ENCODE measurements around the gene GNB1.

The GNB1 gene

GRCh38 chr1:1779691-1780597 is 110.9 kb downstream of the GNB1 start:
- DNase-seq (ENCODE audit: low spot score), result peak; percentile 83
- in situ Hi-C loops (cut with MboI; ENCODE audit: low sequenced_read_pairs, unreplicated experiment), result loop anchor here (10.0 kb wide), 1 partner anchor 125 kb away; no protein-coding TSS in a partner anchor
- TF ChIP-seq, protein P1, sequence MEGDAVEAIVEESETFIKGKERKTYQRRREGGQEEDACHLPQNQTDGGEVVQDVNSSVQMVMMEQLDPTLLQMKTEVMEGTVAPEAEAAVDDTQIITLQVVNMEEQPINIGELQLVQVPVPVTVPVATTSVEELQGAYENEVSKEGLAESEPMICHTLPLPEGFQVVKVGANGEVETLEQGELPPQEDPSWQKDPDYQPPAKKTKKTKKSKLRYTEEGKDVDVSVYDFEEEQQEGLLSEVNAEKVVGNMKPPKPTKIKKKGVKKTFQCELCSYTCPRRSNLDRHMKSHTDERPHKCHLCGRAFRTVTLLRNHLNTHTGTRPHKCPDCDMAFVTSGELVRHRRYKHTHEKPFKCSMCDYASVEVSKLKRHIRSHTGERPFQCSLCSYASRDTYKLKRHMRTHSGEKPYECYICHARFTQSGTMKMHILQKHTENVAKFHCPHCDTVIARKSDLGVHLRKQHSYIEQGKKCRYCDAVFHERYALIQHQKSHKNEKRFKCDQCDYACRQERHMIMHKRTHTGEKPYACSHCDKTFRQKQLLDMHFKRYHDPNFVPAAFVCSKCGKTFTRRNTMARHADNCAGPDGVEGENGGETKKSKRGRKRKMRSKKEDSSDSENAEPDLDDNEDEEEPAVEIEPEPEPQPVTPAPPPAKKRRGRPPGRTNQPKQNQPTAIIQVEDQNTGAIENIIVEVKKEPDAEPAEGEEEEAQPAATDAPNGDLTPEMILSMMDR (IDR thresholded peaks at IDR 0.05; ENCODE audit: borderline replicate concordance, control extremely low read depth, extremely low read depth, insufficient read depth, missing control alignments), result peak; percentile 17

GRCh38 chr1:1779320-1779675 is 111.6 kb downstream of the GNB1 start:
- no peak for DNase-seq (ENCODE audit: low spot score)
- TF ChIP-seq, protein P1 (IDR thresholded peaks at IDR 0.05; ENCODE audit: borderline replicate concordance, control extremely low read depth, extremely low read depth, insufficient read depth, missing control alignments), result no peak
- in situ Hi-C loops (cut with MboI; ENCODE audit: low sequenced_read_pairs, unreplicated experiment), result no loop called here

DNA sequence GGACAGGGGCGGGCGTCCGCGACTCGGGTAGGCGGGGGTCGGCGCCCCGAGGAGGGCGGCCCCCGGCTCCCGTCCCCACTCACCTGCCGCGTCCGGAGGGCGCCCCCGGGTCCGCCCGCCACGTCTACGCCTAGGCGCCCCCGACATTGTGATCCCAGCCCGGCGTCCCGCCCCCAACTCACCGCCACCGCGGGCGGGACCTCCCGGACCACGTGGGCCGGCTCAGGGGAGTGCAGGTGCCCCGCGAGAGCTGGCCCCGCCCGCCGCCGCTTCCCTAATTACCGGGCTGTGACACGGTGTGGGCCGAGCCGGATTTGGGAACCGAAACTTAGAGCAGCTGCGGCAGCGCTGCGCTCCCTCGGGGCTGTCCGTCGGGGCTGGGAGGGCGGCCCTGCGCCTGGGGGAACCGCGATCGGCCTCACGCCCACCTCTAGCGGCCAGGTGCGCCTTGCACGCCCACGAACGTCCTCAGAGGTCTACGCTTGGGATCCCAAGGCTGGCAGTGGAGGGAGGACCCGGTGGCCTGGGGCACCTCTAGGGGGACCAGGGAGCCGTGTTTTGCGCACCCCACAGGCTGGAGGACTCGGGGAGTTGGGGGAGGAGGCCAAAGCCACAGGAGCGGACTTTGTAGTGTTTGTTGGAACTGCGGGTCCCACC is 112.1 kb downstream of the GNB1 start:
- TF ChIP-seq, protein P1 (IDR thresholded peaks at IDR 0.05; ENCODE audit: borderline replicate concordance, control extremely low read depth, extremely low read depth, insufficient read depth, missing control alignments), result peak; percentile 29
- peak; percentile 93 for DNase-seq (ENCODE audit: low spot score)
- in situ Hi-C loops (cut with MboI; ENCODE audit: low sequenced_read_pairs, unreplicated experiment), result no loop called here

DNA sequence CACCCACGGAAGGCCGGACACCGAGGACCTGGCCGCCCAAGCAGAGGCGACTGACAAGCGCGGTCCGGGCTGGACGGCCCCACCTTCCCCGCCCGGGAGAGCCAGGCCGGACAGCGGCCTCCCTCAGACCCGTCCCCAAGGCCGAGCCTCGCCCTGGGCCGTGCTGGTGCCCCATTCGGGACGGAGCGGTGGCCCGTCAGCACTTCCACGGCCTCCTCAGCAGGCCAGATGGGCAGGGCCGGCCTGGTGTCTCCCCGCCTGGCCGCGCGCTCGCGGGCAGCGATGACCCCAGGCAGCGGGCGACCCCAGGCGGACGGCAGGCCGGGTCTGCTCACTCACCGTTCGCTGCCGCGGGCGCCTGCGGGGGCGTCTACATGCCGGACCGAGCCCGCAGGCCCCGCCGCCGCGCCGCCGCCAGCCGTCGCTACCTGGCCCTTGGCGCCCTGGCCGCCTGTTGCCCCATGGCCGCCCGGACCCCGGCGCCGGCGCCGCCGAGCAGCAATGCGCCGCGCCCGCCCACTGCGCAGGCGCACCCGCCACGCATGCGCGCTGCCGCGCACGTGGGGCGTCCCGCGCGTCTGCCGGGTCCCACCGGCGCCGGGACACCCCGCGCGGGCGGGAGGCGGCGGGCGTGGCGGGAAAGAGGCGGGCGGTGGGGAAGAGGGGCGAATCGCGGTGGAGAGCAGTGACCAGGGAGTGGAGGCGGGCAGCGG is 112.8 kb downstream of the GNB1 start, which contains the start of gene NADK:
Gene NADK, minus strand, starts transcription at position 521 of the 713 bp plus-strand sequence. CDS start 13,064 bp downstream, outside the sequence.
- in situ Hi-C loops (cut with MboI; ENCODE audit: low sequenced_read_pairs, unreplicated experiment), result no loop called here
- TF ChIP-seq, protein P1 (IDR thresholded peaks at IDR 0.05; ENCODE audit: borderline replicate concordance, control extremely low read depth, extremely low read depth, insufficient read depth, missing control alignments), result no peak
- peak; percentile 91 for DNase-seq (ENCODE audit: low spot score)

GRCh38 chr1:1777583-1777899 is 113.3 kb downstream of the GNB1 start:
- TF ChIP-seq, protein P1 (IDR thresholded peaks at IDR 0.05; ENCODE audit: borderline replicate concordance, control extremely low read depth, extremely low read depth, insufficient read depth, missing control alignments), result no peak
- no peak for DNase-seq (ENCODE audit: low spot score)
- in situ Hi-C loops (cut with MboI; ENCODE audit: low sequenced_read_pairs, unreplicated experiment), result no loop called here
